HepG2 (cell line): ENCODE data around the gene CDC6. TPM values are rescaled to one million over a fixed set of nuclear protein-coding genes. Genes with fewer than 3 reads are reported as not detected.

Experiments used
- ADNP ChIP-seq: sonication (generic); formaldehyde crosslinking; IDR thresholded peaks from 2 replicates; pipeline ENCODE4 v1.4.0; 2020; ENCODE audit warnings: missing genetic modification reagents
- CREM ChIP-seq, 2 experiments: sonication (generic) in 1 of 2; formaldehyde crosslinking in 1 of 2; IDR thresholded peaks; 2 replicates each; pipeline versions ENCODE4 v1.4.0 to v1.6.1; 2016 to 2020; ENCODE audit warnings: antibody characterized with exemption in 1 of 2, mild to moderate bottlenecking in 1 of 2, missing genetic modification reagents in 1 of 2
- HOXA5 ChIP-seq: sonication (generic); formaldehyde crosslinking; IDR thresholded peaks from 2 replicates; pipeline ENCODE4 v1.4.0; 2020; ENCODE audit warnings: missing genetic modification reagents
- KMT2A ChIP-seq: sonication (generic); formaldehyde crosslinking; IDR thresholded peaks from 2 replicates; pipeline ENCODE4 v1.4.0; 2020; ENCODE audit warnings: missing genetic modification reagents
- PHF8 ChIP-seq: sonication (generic); formaldehyde crosslinking; IDR thresholded peaks from 2 replicates; pipeline ENCODE4 v1.5.0; 2020; ENCODE audit warnings: missing genetic modification reagents
- TCF7L2 ChIP-seq: IDR thresholded peaks from 2 replicates; pipeline ENCODE4 v1.6.1; 2011; ENCODE audit warnings: mild to moderate bottlenecking, low read depth, low read length, moderate library complexity
- TRIM24 ChIP-seq: sonication (generic); formaldehyde crosslinking; IDR thresholded peaks from 2 replicates; pipeline ENCODE4 v1.8.0; 2022; ENCODE audit warnings: mild to moderate bottlenecking, missing genetic modification reagents
- ZFYVE20 ChIP-seq: sonication (generic); formaldehyde crosslinking; IDR thresholded peaks from 2 replicates; pipeline ENCODE4 v1.8.0; 2023; ENCODE audit warnings: low read depth, mild to moderate bottlenecking, moderate library complexity, missing genetic modification reagents, borderline replicate concordance
- ZNF331 ChIP-seq: sonication (generic); formaldehyde crosslinking; IDR thresholded peaks from 2 replicates; pipeline ENCODE4 v1.4.0; 2020; ENCODE audit warnings: missing genetic modification reagents
- ZNF883 ChIP-seq: sonication (generic); formaldehyde crosslinking; IDR thresholded peaks from 2 replicates; pipeline ENCODE4 v1.5.1; 2020; ENCODE audit warnings: mild to moderate bottlenecking, missing genetic modification reagents; ENCODE audit errors: not compliant biosample characterization
- ZZZ3 ChIP-seq: sonication (generic); formaldehyde crosslinking; IDR thresholded peaks from 2 replicates; pipeline ENCODE4 v1.4.0; 2020; ENCODE audit warnings: missing genetic modification reagents, mild to moderate bottlenecking, borderline replicate concordance
- polyA plus RNA-seq, 8 experiments: library from polyadenylated mRNA; depleted of rRNA in 3 of 8; stranded (reverse) in 7 of 8; unstranded in 1 of 8; fragments of >200 nt; fragmentation: Illumina TruSeq in 4 of 8; extraction: Trizol in 4 of 8; gene quantifications; 2 replicates each; pipeline versions ENCODE4 v1.2.1 to v1.2.3, GENCODE V29; 2011 to 2016; ENCODE audit warnings: low read depth in 4 of 8, missing spikeins in 1 of 8, mixed read lengths in 1 of 8; ENCODE audit not compliant: insufficient read depth in 1 of 8
- total RNA-seq, 5 experiments: library from RNA; depleted of rRNA; stranded (reverse); fragments of >200 nt; fragmentation: Illumina TruSeq; extraction: Trizol; gene quantifications; 2 replicates each; pipeline ENCODE4 v1.2.3, GENCODE V29; 2016; ENCODE audit warnings: low read depth in 1 of 5
- TF ChIP-seq, protein P1 (sequence below): fragments of 450-650 bp; IDR thresholded peaks from 2 replicates; pipeline ENCODE4 v1.6.1; 2017
- TF ChIP-seq, protein P2 (sequence below): sonication (generic); formaldehyde crosslinking; IDR thresholded peaks from 2 replicates; pipeline ENCODE4 v1.4.0; 2020; ENCODE audit warnings: mild to moderate bottlenecking, missing genetic modification reagents
- TF ChIP-seq, protein P3 (sequence below): sonication (generic); formaldehyde crosslinking; IDR thresholded peaks from 2 replicates; pipeline ENCODE4 v1.8.0; 2022; ENCODE audit warnings: mild to moderate bottlenecking, missing genetic modification reagents, moderate library complexity
- TF ChIP-seq, protein P4 (sequence below), 2 experiments: sonication (generic) in 1 of 2; formaldehyde crosslinking in 1 of 2; IDR thresholded peaks; 2 replicates each; pipeline versions ENCODE4 v1.6.1 to v1.9.0; 2014 to 2022; ENCODE audit warnings: antibody characterized with exemption in 1 of 2, borderline replicate concordance in 1 of 2, inconsistent platforms in 1 of 2, low read depth in 1 of 2, missing genetic modification reagents in 1 of 2

CDC6 gene
- total and polyA plus RNA-seq, 2 of the 13 experiments (the other 11 are each of a cell fraction or from before 2014, with no cell fraction given): 17.4 to 114 TPM

DNA sequence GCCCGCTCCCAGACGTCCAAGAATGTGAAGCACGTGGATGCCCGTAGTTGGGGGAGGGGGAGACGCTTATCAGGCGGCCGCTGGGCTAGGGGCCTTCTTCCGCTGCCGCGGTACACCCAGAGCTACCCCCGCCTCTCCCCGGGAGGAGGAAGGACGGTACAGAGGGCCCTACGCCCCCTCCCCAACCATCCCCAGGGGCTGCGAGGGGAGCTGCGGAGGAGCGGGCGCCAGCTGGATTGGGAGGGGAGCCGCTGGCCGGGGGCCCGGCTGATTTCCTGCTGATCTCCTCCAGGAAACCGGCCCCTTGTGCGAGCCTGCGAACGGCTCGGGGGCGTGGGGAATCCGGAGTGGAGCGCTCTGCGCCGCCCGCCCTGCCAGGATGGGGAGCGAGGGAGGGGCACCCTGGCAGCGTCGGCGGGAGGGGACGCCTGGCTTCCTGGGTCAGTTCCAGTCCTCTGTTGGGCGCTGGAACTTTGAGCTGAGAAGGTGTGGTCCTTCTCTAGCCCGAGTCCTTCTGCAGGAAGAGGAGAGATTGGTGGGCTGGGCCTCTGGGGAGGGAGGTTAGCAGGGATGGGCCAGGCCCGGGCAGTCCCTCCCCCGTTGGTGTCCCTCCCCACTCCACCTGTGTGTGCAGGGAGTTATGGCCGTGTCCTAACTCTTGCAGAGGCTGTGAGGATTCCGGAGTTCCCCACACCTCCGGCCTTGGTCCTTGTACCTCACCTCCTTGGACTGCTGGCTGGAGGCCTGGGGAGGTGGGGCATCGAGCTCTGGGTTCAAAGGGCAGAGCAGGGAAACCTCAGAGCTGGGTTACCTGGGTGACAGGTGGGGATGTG is 57.7 kb downstream of the CDC6 start (continued):
- TF ChIP-seq, protein P1, sequence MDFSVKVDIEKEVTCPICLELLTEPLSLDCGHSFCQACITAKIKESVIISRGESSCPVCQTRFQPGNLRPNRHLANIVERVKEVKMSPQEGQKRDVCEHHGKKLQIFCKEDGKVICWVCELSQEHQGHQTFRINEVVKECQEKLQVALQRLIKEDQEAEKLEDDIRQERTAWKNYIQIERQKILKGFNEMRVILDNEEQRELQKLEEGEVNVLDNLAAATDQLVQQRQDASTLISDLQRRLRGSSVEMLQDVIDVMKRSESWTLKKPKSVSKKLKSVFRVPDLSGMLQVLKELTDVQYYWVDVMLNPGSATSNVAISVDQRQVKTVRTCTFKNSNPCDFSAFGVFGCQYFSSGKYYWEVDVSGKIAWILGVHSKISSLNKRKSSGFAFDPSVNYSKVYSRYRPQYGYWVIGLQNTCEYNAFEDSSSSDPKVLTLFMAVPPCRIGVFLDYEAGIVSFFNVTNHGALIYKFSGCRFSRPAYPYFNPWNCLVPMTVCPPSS: no peak
- TF ChIP-seq ZNF331: peak; percentile 16; the same call in 1 of the 2 replicates
- TF ChIP-seq ZFYVE20 (CRISPR knock-in tag): no peak
- TF ChIP-seq KMT2A (CRISPR knock-in tag): peak; percentile 75
- peak; percentile 70 for TF ChIP-seq PHF8 (CRISPR knock-in tag)
- TF ChIP-seq CREM (IDR thresholded peaks at IDR 0.05): no peak
- no peak for TF ChIP-seq CREM (CRISPR knock-in tag; IDR thresholded peaks at IDR 0.05)
- no peak for TF ChIP-seq TCF7L2
- peak; percentile 65 for TF ChIP-seq ZNF883 (CRISPR knock-in tag)
- no peak for TF ChIP-seq ADNP
- TF ChIP-seq, protein P2, sequence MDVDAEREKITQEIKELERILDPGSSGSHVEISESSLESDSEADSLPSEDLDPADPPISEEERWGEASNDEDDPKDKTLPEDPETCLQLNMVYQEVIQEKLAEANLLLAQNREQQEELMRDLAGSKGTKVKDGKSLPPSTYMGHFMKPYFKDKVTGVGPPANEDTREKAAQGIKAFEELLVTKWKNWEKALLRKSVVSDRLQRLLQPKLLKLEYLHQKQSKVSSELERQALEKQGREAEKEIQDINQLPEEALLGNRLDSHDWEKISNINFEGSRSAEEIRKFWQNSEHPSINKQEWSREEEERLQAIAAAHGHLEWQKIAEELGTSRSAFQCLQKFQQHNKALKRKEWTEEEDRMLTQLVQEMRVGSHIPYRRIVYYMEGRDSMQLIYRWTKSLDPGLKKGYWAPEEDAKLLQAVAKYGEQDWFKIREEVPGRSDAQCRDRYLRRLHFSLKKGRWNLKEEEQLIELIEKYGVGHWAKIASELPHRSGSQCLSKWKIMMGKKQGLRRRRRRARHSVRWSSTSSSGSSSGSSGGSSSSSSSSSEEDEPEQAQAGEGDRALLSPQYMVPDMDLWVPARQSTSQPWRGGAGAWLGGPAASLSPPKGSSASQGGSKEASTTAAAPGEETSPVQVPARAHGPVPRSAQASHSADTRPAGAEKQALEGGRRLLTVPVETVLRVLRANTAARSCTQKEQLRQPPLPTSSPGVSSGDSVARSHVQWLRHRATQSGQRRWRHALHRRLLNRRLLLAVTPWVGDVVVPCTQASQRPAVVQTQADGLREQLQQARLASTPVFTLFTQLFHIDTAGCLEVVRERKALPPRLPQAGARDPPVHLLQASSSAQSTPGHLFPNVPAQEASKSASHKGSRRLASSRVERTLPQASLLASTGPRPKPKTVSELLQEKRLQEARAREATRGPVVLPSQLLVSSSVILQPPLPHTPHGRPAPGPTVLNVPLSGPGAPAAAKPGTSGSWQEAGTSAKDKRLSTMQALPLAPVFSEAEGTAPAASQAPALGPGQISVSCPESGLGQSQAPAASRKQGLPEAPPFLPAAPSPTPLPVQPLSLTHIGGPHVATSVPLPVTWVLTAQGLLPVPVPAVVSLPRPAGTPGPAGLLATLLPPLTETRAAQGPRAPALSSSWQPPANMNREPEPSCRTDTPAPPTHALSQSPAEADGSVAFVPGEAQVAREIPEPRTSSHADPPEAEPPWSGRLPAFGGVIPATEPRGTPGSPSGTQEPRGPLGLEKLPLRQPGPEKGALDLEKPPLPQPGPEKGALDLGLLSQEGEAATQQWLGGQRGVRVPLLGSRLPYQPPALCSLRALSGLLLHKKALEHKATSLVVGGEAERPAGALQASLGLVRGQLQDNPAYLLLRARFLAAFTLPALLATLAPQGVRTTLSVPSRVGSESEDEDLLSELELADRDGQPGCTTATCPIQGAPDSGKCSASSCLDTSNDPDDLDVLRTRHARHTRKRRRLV (CRISPR knock-in tag): peak; percentile 80
- TF ChIP-seq HOXA5 (CRISPR knock-in tag): no peak
- TF ChIP-seq, protein P3, sequence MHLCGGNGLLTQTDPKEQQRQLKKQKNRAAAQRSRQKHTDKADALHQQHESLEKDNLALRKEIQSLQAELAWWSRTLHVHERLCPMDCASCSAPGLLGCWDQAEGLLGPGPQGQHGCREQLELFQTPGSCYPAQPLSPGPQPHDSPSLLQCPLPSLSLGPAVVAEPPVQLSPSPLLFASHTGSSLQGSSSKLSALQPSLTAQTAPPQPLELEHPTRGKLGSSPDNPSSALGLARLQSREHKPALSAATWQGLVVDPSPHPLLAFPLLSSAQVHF (CRISPR knock-in tag): no peak
- no peak; the same call in 1 of the 2 replicates for TF ChIP-seq ZZZ3 (CRISPR knock-in tag)
- TF ChIP-seq, protein P4, sequence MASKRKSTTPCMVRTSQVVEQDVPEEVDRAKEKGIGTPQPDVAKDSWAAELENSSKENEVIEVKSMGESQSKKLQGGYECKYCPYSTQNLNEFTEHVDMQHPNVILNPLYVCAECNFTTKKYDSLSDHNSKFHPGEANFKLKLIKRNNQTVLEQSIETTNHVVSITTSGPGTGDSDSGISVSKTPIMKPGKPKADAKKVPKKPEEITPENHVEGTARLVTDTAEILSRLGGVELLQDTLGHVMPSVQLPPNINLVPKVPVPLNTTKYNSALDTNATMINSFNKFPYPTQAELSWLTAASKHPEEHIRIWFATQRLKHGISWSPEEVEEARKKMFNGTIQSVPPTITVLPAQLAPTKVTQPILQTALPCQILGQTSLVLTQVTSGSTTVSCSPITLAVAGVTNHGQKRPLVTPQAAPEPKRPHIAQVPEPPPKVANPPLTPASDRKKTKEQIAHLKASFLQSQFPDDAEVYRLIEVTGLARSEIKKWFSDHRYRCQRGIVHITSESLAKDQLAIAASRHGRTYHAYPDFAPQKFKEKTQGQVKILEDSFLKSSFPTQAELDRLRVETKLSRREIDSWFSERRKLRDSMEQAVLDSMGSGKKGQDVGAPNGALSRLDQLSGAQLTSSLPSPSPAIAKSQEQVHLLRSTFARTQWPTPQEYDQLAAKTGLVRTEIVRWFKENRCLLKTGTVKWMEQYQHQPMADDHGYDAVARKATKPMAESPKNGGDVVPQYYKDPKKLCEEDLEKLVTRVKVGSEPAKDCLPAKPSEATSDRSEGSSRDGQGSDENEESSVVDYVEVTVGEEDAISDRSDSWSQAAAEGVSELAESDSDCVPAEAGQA (IDR thresholded peaks at IDR 0.05; ENCODE audit: low read depth): no peak
- TF ChIP-seq, protein P4 (CRISPR knock-in tag; IDR thresholded peaks at IDR 0.05; ENCODE audit: borderline replicate concordance): no peak
- TF ChIP-seq TRIM24 (CRISPR knock-in tag): no peak
